DND-41 (cell line): ENCODE results near the gene HCAR2.
"Not testable (repeated sequence)": the region's sequence is repeated elsewhere in the genome, so short reads cannot be mapped to it uniquely, and the experiment has no call there.

Experiments used
- ATAC-seq: fragments of 200-7000 bp; cut with Tn5 transposase; 3 replicates; pipeline ENCODE4 v1.9.1; 2021; ENCODE audit warnings: low read depth; ENCODE audit not compliant: insufficient read depth
- DNase-seq: peaks from one replicate; pipeline ENCODE4 v3.0.0-alpha.2; 2020
- H2AFZ ChIP-seq: 2 replicates; pipeline ENCODE4 v1.6.0; 2012; ENCODE audit warnings: low read depth, low read length
- H3K27ac ChIP-seq: 2 replicates; pipeline ENCODE4 v1.5.1; 2012; ENCODE audit warnings: low read length, inconsistent platforms
- H3K27me3 ChIP-seq: fragments of 200-600 bp; sonication (generic); 2 replicates; pipeline ENCODE4 v1.6.0; 2012; ENCODE audit warnings: low read length, mild to moderate bottlenecking, inconsistent platforms; ENCODE audit not compliant: insufficient read depth, poor library complexity
- H3K36me3 ChIP-seq: 2 replicates; pipeline ENCODE4 v1.5.1; 2012; ENCODE audit warnings: low read length, inconsistent platforms; ENCODE audit not compliant: insufficient read depth
- H3K4me1 ChIP-seq: 2 replicates; pipeline ENCODE4 v1.5.1; 2012; ENCODE audit warnings: mild to moderate bottlenecking, low read length; ENCODE audit not compliant: insufficient read depth
- H3K4me2 ChIP-seq: 2 replicates; pipeline ENCODE4 v1.6.0; 2012; ENCODE audit warnings: mild to moderate bottlenecking, moderate library complexity, low read length, inconsistent platforms; ENCODE audit not compliant: insufficient read depth
- H3K4me3 ChIP-seq, 2 experiments: fragments of 200-600 bp in 1 of 2; shearing (Covaris generic) in 1 of 2; 2 replicates each; pipeline ENCODE4 v1.5.1; 2012 to 2016; ENCODE audit warnings: inconsistent platforms in 2 of 2, low read length in 2 of 2, mild to moderate bottlenecking in 2 of 2, low read depth in 1 of 2, moderate library complexity in 1 of 2
- H3K79me2 ChIP-seq: 2 replicates; pipeline ENCODE4 v1.6.0; 2012; ENCODE audit warnings: low read length, inconsistent platforms; ENCODE audit not compliant: insufficient read depth
- H3K9ac ChIP-seq: 2 replicates; pipeline ENCODE4 v1.6.0; 2012; ENCODE audit warnings: low read depth, mild to moderate bottlenecking, inconsistent platforms, low read length, moderate library complexity
- H3K9me3 ChIP-seq: 2 replicates; pipeline ENCODE4 v1.5.1; 2012; ENCODE audit warnings: low read length, moderate library complexity, mild to moderate bottlenecking, inconsistent platforms; ENCODE audit not compliant: insufficient read depth, severe bottlenecking
- H4K20me1 ChIP-seq: 2 replicates; pipeline ENCODE4 v1.6.0; 2012; ENCODE audit warnings: low read length; ENCODE audit not compliant: insufficient read depth
- EZH2 ChIP-seq: IDR thresholded peaks from 3 replicates; pipeline ENCODE4 v1.6.1; 2012; ENCODE audit warnings: borderline replicate concordance, low read depth, mild to moderate bottlenecking, moderate library complexity, low read length, inconsistent platforms; ENCODE audit not compliant: severe bottlenecking
- TF ChIP-seq, protein P1 (sequence below): IDR thresholded peaks from 2 replicates; pipeline ENCODE4 v1.5.1; 2012; ENCODE audit warnings: borderline replicate concordance, low read length, moderate library complexity, mild to moderate bottlenecking; ENCODE audit not compliant: poor library complexity, severe bottlenecking; ENCODE audit errors: extremely low read depth

The HCAR2 gene

GRCh38 chr12:122656298-122656697 lies 46.9 kb downstream of the HCAR2 start:
- H3K36me3 ChIP-seq: no peaks in the 10 kb centered on the region
- H4K20me1 ChIP-seq: no peaks in the 10 kb centered on the region
- TF ChIP-seq, protein P1, sequence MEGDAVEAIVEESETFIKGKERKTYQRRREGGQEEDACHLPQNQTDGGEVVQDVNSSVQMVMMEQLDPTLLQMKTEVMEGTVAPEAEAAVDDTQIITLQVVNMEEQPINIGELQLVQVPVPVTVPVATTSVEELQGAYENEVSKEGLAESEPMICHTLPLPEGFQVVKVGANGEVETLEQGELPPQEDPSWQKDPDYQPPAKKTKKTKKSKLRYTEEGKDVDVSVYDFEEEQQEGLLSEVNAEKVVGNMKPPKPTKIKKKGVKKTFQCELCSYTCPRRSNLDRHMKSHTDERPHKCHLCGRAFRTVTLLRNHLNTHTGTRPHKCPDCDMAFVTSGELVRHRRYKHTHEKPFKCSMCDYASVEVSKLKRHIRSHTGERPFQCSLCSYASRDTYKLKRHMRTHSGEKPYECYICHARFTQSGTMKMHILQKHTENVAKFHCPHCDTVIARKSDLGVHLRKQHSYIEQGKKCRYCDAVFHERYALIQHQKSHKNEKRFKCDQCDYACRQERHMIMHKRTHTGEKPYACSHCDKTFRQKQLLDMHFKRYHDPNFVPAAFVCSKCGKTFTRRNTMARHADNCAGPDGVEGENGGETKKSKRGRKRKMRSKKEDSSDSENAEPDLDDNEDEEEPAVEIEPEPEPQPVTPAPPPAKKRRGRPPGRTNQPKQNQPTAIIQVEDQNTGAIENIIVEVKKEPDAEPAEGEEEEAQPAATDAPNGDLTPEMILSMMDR: no peak
- no peak for TF ChIP-seq EZH2
- H3K27ac ChIP-seq: no peak overlapping the region
- H3K4me3 ChIP-seq: no peak overlapping the region
- no peaks in the 10 kb centered on the region for H3K27me3 ChIP-seq
- DNase-seq: no peak
- H2AFZ ChIP-seq: no peak overlapping the region
- no peak overlapping the region for H3K9ac ChIP-seq
- no peaks in the 10 kb centered on the region for H3K4me1 ChIP-seq
- H3K4me2 ChIP-seq: no peak overlapping the region
- H3K9me3 ChIP-seq: no peaks in the 10 kb centered on the region
- no peaks in the 10 kb centered on the region for H3K79me2 ChIP-seq
- ATAC-seq: no peak

- H3K79me2 ChIP-seq, H3K9ac ChIP-seq, H4K20me1 ChIP-seq, ATAC-seq, H3K27me3 ChIP-seq, H3K9me3 ChIP-seq, H3K4me1 ChIP-seq, H3K4me2 ChIP-seq, H3K27ac ChIP-seq, H2AFZ ChIP-seq, H3K36me3 ChIP-seq, H3K4me3 ChIP-seq, DNase-seq: not testable (repeated sequence)
These were observed 49.9 kb downstream of the HCAR2 start for GRCh38 chr12:122653291-122653690.

DNA sequence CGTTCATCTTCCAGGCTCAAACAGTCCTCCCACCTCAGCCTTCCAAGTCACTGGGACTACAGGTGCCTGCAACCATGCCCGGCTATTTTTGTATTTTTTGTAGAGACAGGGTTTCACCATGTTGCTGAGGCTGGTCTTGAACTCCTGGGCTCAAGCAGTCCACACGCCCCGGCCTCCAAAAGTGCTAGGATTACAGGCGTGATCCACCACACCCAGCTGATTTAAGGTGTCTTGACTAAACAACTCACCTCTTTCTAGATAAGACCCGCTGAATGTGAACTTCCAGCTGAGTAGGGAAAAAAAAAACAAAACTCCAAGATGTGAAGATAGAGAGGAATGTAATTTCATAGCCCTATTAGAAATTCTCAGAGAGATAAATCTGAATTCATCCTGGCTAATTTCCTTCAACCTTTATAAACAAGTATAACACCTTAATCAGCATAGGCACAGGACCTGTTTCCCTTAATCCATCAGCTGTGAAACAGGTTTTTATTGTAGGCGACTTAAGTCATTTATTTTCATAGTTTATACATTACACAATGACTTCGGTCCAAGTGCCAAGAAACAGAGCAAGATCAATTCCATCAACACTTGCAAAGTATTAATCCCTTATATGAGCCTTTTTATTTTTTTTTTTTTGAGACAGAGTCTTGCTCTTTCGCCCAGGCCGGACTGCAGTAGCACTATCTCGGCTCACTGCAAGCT lies 51.5 kb downstream of the HCAR2 start:
- no peaks in the 10 kb centered on the region for H4K20me1 ChIP-seq
- no peak overlapping the region for H3K27ac ChIP-seq
- no peaks in the 10 kb centered on the region for H3K79me2 ChIP-seq
- TF ChIP-seq EZH2: no peak
- TF ChIP-seq, protein P1: no peak
- H2AFZ ChIP-seq: no peak overlapping the region
- DNase-seq (no peak), ATAC-seq (no peak)
- H3K4me3 ChIP-seq: no peak overlapping the region
- no peaks in the 10 kb centered on the region for H3K36me3 ChIP-seq
- H3K4me2 ChIP-seq: no peak overlapping the region
- no peaks in the 10 kb centered on the region for H3K27me3 ChIP-seq
- H3K9me3 ChIP-seq: no peaks in the 10 kb centered on the region
- no peak overlapping the region for H3K9ac ChIP-seq
- H3K4me1 ChIP-seq: no peaks in the 10 kb centered on the region
